HCT116 (cell line): ENCODE results near the gene RIPK3. TPM values are rescaled to one million over a fixed set of nuclear protein-coding genes. Genes with fewer than 3 reads are reported as not detected.

Experiments
- ATAC-seq: fragments of 200-7000 bp; cut with Tn5 transposase; 2 replicates; pipeline ENCODE4 v1.9.1; 2020; ENCODE audit warnings: mild to moderate bottlenecking, moderate library complexity
- BruUV-seq: library from RNA; stranded (reverse); fragments of 400-500 nt; replicated peaks from 2 replicates; lab custom pipeline; 2021; lab: Mats Ljungman, UMichigan
- CTCF ChIA-PET: fragments of 300-600 bp; sonication (Branson Sonifier 250); formaldehyde crosslinking; loops from one replicate; lab custom pipeline; 2021; ENCODE audit warnings: antibody characterized with exemption; lab: Charles Lee
- POLR2A ChIA-PET: fragments of 300-600, 350-600 bp; sonication (Branson Sonifier 250); formaldehyde crosslinking; loops from one replicate; lab custom pipeline; 2021; ENCODE audit warnings: antibody characterized with exemption; lab: Charles Lee
- RAD21 ChIA-PET, 2 experiments: fragments of 300-600 bp; sonication (Branson Sonifier 250); formaldehyde crosslinking; loops; one replicate each; lab custom pipeline; 2023; ENCODE audit warnings: low total read pairs in 2 of 2; ENCODE audit not compliant: uncharacterized antibody in 2 of 2, unreplicated experiment in 2 of 2, low non-redundant PET in 1 of 2; lab: Charles Lee
- DNase-seq: peaks from one replicate; pipeline ENCODE4 v3.0.0-alpha.2; 2010; ENCODE audit warnings: low read depth, low spot score
- H2AFZ ChIP-seq: fragments of 200-600 bp; shearing (Covaris generic), sonication (generic); 2 replicates; pipeline ENCODE4 v1.6.1; 2017; ENCODE audit warnings: low read depth, mixed run types, mixed read lengths, antibody characterized with exemption, low read length; ENCODE audit not compliant: poor library complexity, severe bottlenecking
- H3K27ac ChIP-seq: 2 replicates; pipeline ENCODE4 v1.5.1; 2012; ENCODE audit warnings: low read depth, low read length
- H3K27me3 ChIP-seq: fragments of 200-600 bp; sonication (generic); 2 replicates; pipeline ENCODE4 v1.6.1; 2016; ENCODE audit warnings: mixed run types, low read length, mixed read lengths; ENCODE audit not compliant: insufficient read depth
- H3K36me3 ChIP-seq, 2 experiments: fragments of 200-500 bp in 1 of 2; fragments of 200-600 bp in 1 of 2; sonication (Bioruptor generic) in 1 of 2; sonication (generic) in 1 of 2; 2 replicates each; pipeline versions ENCODE4 v1.5.1 to v1.6.1; 2014 to 2016; ENCODE audit warnings: low read length in 2 of 2, inconsistent platforms in 1 of 2, mixed read lengths in 1 of 2, mixed run types in 1 of 2; ENCODE audit not compliant: insufficient read depth in 2 of 2, control insufficient read depth in 1 of 2
- H3K4me1 ChIP-seq, 2 experiments: fragments of 200-600 bp in 1 of 2; sonication (generic) in 1 of 2; 2 replicates each; pipeline versions ENCODE4 v1.5.1 to v1.6.1; 2012 to 2017; ENCODE audit warnings: low read length in 2 of 2, inconsistent platforms in 1 of 2, mild to moderate bottlenecking in 1 of 2, mixed read lengths in 1 of 2, mixed run types in 1 of 2, moderate library complexity in 1 of 2; ENCODE audit not compliant: insufficient read depth in 2 of 2, control insufficient read depth in 1 of 2
- H3K4me2 ChIP-seq: fragments of 200-600 bp; sonication (generic); 2 replicates; pipeline ENCODE4 v1.6.1; 2017; ENCODE audit warnings: mixed run types, low read length, mixed read lengths
- H3K4me3 ChIP-seq, 2 experiments: fragments of 200-600 bp in 1 of 2; sonication (generic) in 1 of 2; replicated peaks in 1 of 2; 2 replicates each; pipeline ENCODE4 v1.5.1; 2011 to 2016; ENCODE audit warnings: low read length in 2 of 2, control low read depth in 1 of 2, low read depth in 1 of 2, mild to moderate bottlenecking in 1 of 2, mixed read lengths in 1 of 2, mixed run types in 1 of 2
- H3K79me2 ChIP-seq: fragments of 200-600 bp; sonication (generic); 2 replicates; pipeline ENCODE4 v1.6.1; 2017; ENCODE audit warnings: mild to moderate bottlenecking, mixed run types, low read length, moderate library complexity, mixed read lengths; ENCODE audit not compliant: insufficient read depth
- H3K9ac ChIP-seq: fragments of 200-600 bp; sonication (generic); 2 replicates; pipeline ENCODE4 v1.6.1; 2016; ENCODE audit warnings: low read length, mixed read lengths
- H3K9me2 ChIP-seq: fragments of 200-600 bp; sonication (generic), shearing (Covaris generic); 2 replicates; pipeline ENCODE4 v1.6.1; 2017; ENCODE audit warnings: mixed run types, mild to moderate bottlenecking, moderate library complexity; ENCODE audit not compliant: insufficient read depth
- H3K9me3 ChIP-seq, 2 experiments: fragments of 200-500 bp in 1 of 2; fragments of 200-600 bp in 1 of 2; sonication (Bioruptor generic) in 1 of 2; sonication (generic) in 1 of 2; 2 replicates each; pipeline ENCODE4 v1.6.1; 2014 to 2017; ENCODE audit warnings: low read length in 2 of 2, mixed read lengths in 2 of 2, inconsistent platforms in 1 of 2, low read depth in 1 of 2, mild to moderate bottlenecking in 1 of 2, mixed run types in 1 of 2, moderate library complexity in 1 of 2; ENCODE audit not compliant: control insufficient read depth in 1 of 2, insufficient read depth in 1 of 2
- H4K20me1 ChIP-seq: fragments of 200-600 bp; sonication (generic), shearing (Covaris generic); 2 replicates; pipeline ENCODE4 v1.6.1; 2017; ENCODE audit warnings: mixed run types, mild to moderate bottlenecking, moderate library complexity; ENCODE audit not compliant: insufficient read depth
- CBX3 ChIP-seq: IDR thresholded peaks from 2 replicates; pipeline ENCODE4 v1.6.1; 2012; ENCODE audit warnings: low read depth
- ELF1 ChIP-seq: IDR thresholded peaks from 2 replicates; pipeline ENCODE4 v1.6.1; 2012; ENCODE audit warnings: low read depth, borderline replicate concordance
- EZH2phosphoT487 ChIP-seq: fragments of 200-600 bp; IDR thresholded peaks from 2 replicates; pipeline ENCODE4 v1.6.1; 2018; ENCODE audit warnings: antibody characterized with exemption, borderline replicate concordance
- FOSL1 ChIP-seq: IDR thresholded peaks from 2 replicates; pipeline ENCODE4 v1.6.1; 2012; ENCODE audit warnings: low read depth
- RAD21 ChIP-seq: IDR thresholded peaks from 2 replicates; pipeline ENCODE4 v1.6.1; 2012; ENCODE audit warnings: low read depth, mild to moderate bottlenecking
- SIN3A ChIP-seq: IDR thresholded peaks from 2 replicates; pipeline ENCODE4 v1.6.1; 2012; ENCODE audit warnings: low read depth
- TCF7L2 ChIP-seq: IDR thresholded peaks from 2 replicates; pipeline ENCODE4 v1.7.0; 2011; ENCODE audit warnings: borderline replicate concordance, inconsistent platforms; ENCODE audit not compliant: insufficient read depth, insufficient read length; ENCODE audit errors: extremely low read depth
- ZFX ChIP-seq: fragments of 450-650 bp; IDR thresholded peaks from 2 replicates; pipeline ENCODE4 v1.6.1; 2017
- intact Hi-C: fragments of 100-400 bp; cut with micrococcal nuclease; formaldehyde crosslinking; loops from 2 replicates; pipeline ENCODE4 v1.10.0; 2022
- total RNA-seq: library from RNA; stranded (reverse); gene quantifications from one replicate; pipeline ENCODE4 v1.2.1, GENCODE V29; 2021; ENCODE audit not compliant: unreplicated experiment
- TF ChIP-seq, protein P1 (sequence below): IDR thresholded peaks from 2 replicates; pipeline ENCODE4 v1.6.1; 2012

The RIPK3 gene
- total RNA-seq, 1 experiment from 2014 or later, result not detected

DNA sequence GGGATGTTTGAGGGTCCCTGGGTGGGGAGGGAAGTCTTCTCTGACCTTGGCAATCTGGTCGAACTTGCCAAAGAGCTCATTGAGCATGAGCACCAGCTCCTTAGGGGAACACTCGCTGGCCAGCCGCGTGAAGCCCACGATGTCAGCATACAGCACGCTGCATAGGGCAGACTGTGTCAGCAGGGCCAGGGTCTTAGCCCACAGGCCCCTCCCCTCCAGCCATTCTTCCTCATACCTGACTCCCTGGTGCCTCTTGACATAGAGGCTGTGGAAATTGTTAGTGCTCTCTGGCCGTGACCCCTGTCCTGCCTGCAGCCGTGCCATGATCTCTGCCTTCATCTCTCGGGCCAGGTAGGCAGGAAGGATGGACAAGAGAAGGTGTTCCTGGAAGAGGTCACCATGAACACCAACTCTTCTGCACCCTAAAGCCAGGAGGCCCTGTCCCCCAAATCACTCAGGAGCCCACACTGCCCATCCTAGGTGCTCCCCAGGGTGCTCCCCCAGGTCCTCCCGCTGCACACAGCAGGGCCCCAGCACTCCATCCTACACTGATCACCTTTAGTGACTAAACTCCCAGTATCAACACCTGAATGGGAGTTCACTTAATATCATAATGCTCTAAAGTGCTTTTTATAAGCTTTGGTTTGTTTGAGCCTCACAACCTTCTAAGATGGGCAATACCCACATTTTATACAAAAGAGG lies 8.7 kb downstream of the RIPK3 start:
- no peak overlapping the region for H3K27ac ChIP-seq
- H3K36me3 ChIP-seq, result no peaks in the 10 kb centered on the region
- no peak for TF ChIP-seq EZH2phosphoT487
- no peak for TF ChIP-seq TCF7L2
- no peak for TF ChIP-seq ELF1
- TF ChIP-seq, protein P1, sequence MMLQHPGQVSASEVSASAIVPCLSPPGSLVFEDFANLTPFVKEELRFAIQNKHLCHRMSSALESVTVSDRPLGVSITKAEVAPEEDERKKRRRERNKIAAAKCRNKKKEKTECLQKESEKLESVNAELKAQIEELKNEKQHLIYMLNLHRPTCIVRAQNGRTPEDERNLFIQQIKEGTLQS, result no peak
- TF ChIP-seq ZFX, result no peak
- no peak for TF ChIP-seq RAD21
- TF ChIP-seq SIN3A, result no peak
- no peak for TF ChIP-seq FOSL1
- TF ChIP-seq CBX3, result no peak
- ChIA-PET POLR2A (interaction anchor here (1.3 to 4.2 kb wide), 2 partner anchors 100 to 106 kb away, joined by 5 to 38 read pairs; partner anchors contain the start of genes CBLN3 and KHNYN), CTCF (interaction anchor here (3.8 to 6.3 kb wide), 2 partner anchors 100 to 105 kb away, joined by 82 to 162 read pairs; partner anchors contain the start of genes CBLN3 and KHNYN), RAD21 (interaction anchor here in 1 of 2 experiments (1.7 kb wide), 1 partner anchor 100 kb away, joined by 6 read pairs; no protein-coding TSS in a partner anchor)
- no TSS peak for BruUV-seq
- intact Hi-C loops, result no loop called here
- no peak overlapping the region for H3K4me2 ChIP-seq
- H3K9ac ChIP-seq, result no peak overlapping the region
- no peak overlapping the region for H2AFZ ChIP-seq
- H3K79me2 ChIP-seq, result no peaks in the 10 kb centered on the region
- ATAC-seq (no peak), DNase-seq (no peak)
- no peaks in the 10 kb centered on the region for H3K9me2 ChIP-seq
- no peaks in the 10 kb centered on the region for H3K9me3 ChIP-seq
- H3K4me3 ChIP-seq, result no peak overlapping the region
- H3K4me1 ChIP-seq, result peaks cover 4 to 12% of the 10 kb centered on the region in 2 experiments
- H4K20me1 ChIP-seq, result no peaks in the 10 kb centered on the region
- no peaks in the 10 kb centered on the region for H3K27me3 ChIP-seq
